ENCODE measurements around the gene WFDC12. TPM values are rescaled to one million over a fixed set of nuclear protein-coding genes. Genes with fewer than 3 reads are reported as not detected.

Gene WFDC12
- total RNA-seq, 1 donor from 2014 or later: not detected

DNA sequence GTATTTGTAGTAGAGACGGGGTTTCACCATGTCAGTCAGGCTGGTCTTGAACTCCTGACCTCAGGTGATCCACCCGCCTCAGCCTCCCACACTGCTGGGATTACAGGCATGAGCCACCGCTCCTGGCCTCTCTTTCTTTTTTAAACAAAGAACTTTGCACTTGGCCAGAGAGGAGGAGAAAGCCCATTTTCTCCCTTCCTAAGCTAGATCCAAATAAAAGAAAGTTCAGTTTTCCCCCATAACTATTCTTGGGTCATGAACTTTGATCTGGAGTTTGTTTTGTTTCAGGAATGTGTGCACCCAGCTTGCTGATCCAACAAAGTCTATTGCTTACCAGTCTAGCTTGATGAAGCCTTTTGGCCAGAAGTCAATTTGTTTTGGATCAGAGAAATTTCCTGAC lies 46.7 kb downstream of the WFDC12 start:
- H3K36me3 Mint-ChIP-seq (ENCODE audit: insufficient read depth): peaks cover 32% of the 10 kb centered on the region
- TF ChIP-seq CTCF (IDR thresholded peaks at IDR 0.05; ENCODE audit: unreplicated experiment): no peak
- no peak overlapping the region for H3K27ac Mint-ChIP-seq
- H3K9me3 Mint-ChIP-seq (ENCODE audit: low read depth): peaks cover 5% of the 10 kb centered on the region
- H3K4me1 Mint-ChIP-seq (ENCODE audit: low read depth): peaks cover 14% of the 10 kb centered on the region
- no peaks in the 10 kb centered on the region for H3K27me3 Mint-ChIP-seq
- H3K4me3 Mint-ChIP-seq (ENCODE audit: low read depth): no peak overlapping the region
- DNase-seq (ENCODE audit: low spot score, unreplicated experiment): no peak

Other genes starting within 250 kb of the WFDC12 start
- 125 and 126 TPM in 2 replicates for gene YWHAB, start 238.8 kb downstream of the WFDC12 start, total RNA-seq
- gene PABPC1L, start 214.4 kb downstream of the WFDC12 start, total RNA-seq: 211 and 219 TPM in 2 replicates
- gene TOMM34, start 164.1 kb downstream of the WFDC12 start, total RNA-seq: 40.1 and 40.9 TPM in 2 replicates
- gene STK4, start 158.0 kb downstream of the WFDC12 start, total RNA-seq: 36.3 and 37.4 TPM in 2 replicates
- 0.07 and 0.12 TPM in 2 replicates for gene KCNS1, start 23.3 kb downstream of the WFDC12 start, total RNA-seq
- not detected in 2 replicates for gene WFDC5, start 9.3 kb downstream of the WFDC12 start, total RNA-seq
- gene PI3, start 50.4 kb upstream of the WFDC12 start, total RNA-seq: not detected in 2 replicates
- not detected in 2 replicates for gene SEMG1, start 82.6 kb upstream of the WFDC12 start, total RNA-seq
- gene SEMG2, start 96.9 kb upstream of the WFDC12 start, total RNA-seq: not detected in 2 replicates
- gene SLPI, start 130.1 kb upstream of the WFDC12 start, total RNA-seq: not detected in 2 replicates
- gene RBPJL, start 182.4 kb upstream of the WFDC12 start, total RNA-seq: 1.4 and 1.5 TPM in 2 replicates
- gene MATN4, start 183.8 kb upstream of the WFDC12 start, total RNA-seq: 0.20 TPM in 1 of 2 replicates, not detected in the other
- gene SDC4, start 224.0 kb upstream of the WFDC12 start, total RNA-seq: 112 and 121 TPM in 2 replicates
- 31.1 and 31.9 TPM in 2 replicates for gene SYS1, start 238.7 kb upstream of the WFDC12 start, total RNA-seq

All from progenitor cell of endocrine pancreas (in vitro differentiated cells).